H1 (cell line): Measurements from ENCODE around the gene NUDT7. TPM values are rescaled to one million over a fixed set of nuclear protein-coding genes. Genes with fewer than 3 reads are reported as not detected.

ENCODE experiments used
- CTCF ChIA-PET: fragments of 300-600 bp; sonication (Branson Sonifier 250); formaldehyde crosslinking; loops from one replicate; lab custom pipeline; 2021; ENCODE audit not compliant: partially characterized antibody; lab: Charles Lee
- POLR2A ChIA-PET: fragments of 300-600 bp; sonication (Branson Sonifier 250); formaldehyde crosslinking; loops from one replicate; lab custom pipeline; 2021; ENCODE audit warnings: inconsistent platforms; ENCODE audit not compliant: partially characterized antibody; lab: Charles Lee
- DNase-seq, 2 experiments: peaks; one replicate each; pipeline versions ENCODE4 v3.0.0 to v3.0.0-alpha.2; 2010 to 2022; ENCODE audit warnings: low spot score in 2 of 2, low read depth in 1 of 2, mixed read lengths in 1 of 2
- FAIRE-seq: peaks from 2 replicates; lab custom pipeline; 2011; peaks lifted over from hg19 to GRCh38; lab: Jason Lieb, UNC
- H2AFZ ChIP-seq: 2 replicates; pipeline ENCODE4 v1.8.1; 2012; ENCODE audit warnings: low read length, inconsistent platforms
- H2AK5ac ChIP-seq: 2 replicates; pipeline ENCODE4 v1.6.1; 2013; ENCODE audit warnings: low read depth, low read length
- H2BK120ac ChIP-seq: replicated peaks from 2 replicates; pipeline ENCODE3; 2013; ENCODE audit warnings: low read depth, low read length, inconsistent platforms
- H2BK12ac ChIP-seq: 2 replicates; pipeline ENCODE4 v1.6.1; 2013; ENCODE audit warnings: low read depth, low read length
- H2BK15ac ChIP-seq: 2 replicates; pipeline ENCODE4 v1.6.1; 2013; ENCODE audit warnings: low read length
- H2BK20ac ChIP-seq: 2 replicates; pipeline ENCODE4 v1.6.1; 2013; ENCODE audit warnings: low read length
- H2BK5ac ChIP-seq: 2 replicates; pipeline ENCODE4 v1.6.1; 2013; ENCODE audit warnings: low read depth, low read length
- H3K14ac ChIP-seq: 2 replicates; pipeline ENCODE4 v1.6.1; 2013; ENCODE audit warnings: inconsistent platforms; ENCODE audit not compliant: insufficient read length
- H3K18ac ChIP-seq: 2 replicates; pipeline ENCODE4 v1.6.1; 2013; ENCODE audit warnings: low read length; ENCODE audit errors: extremely low read depth
- H3K23ac ChIP-seq: 2 replicates; pipeline ENCODE4 v1.6.1; 2013; ENCODE audit warnings: inconsistent platforms; ENCODE audit not compliant: insufficient read length
- H3K23me2 ChIP-seq: 2 replicates; pipeline ENCODE4 v1.6.1; 2013; ENCODE audit warnings: low read depth, low read length
- H3K27ac ChIP-seq: 2 replicates; pipeline ENCODE4 v1.6.1; 2011; ENCODE audit warnings: low read depth, low read length, inconsistent platforms
- H3K27me3 ChIP-seq, 4 experiments: replicated peaks in 1 of 4; 1 replicate in 1 of 4; 2 replicates in 3 of 4; pipeline versions ENCODE4 v1.6.1 to v1.8.1; 2011 to 2013; ENCODE audit warnings: low read length in 3 of 4, mild to moderate bottlenecking in 3 of 4, inconsistent platforms in 2 of 4, mixed read lengths in 2 of 4, moderate library complexity in 1 of 4; ENCODE audit not compliant: control insufficient read depth in 3 of 4, insufficient read depth in 3 of 4; ENCODE audit errors: extremely low read depth in 1 of 4
- H3K36me3 ChIP-seq, 4 experiments: 2 replicates each; pipeline versions ENCODE4 v1.6.1 to v1.8.1; 2011 to 2013; ENCODE audit warnings: mild to moderate bottlenecking in 4 of 4, low read length in 3 of 4, moderate library complexity in 2 of 4, control low read depth in 1 of 4, inconsistent platforms in 1 of 4; ENCODE audit not compliant: insufficient read depth in 4 of 4, control insufficient read depth in 2 of 4
- H3K4ac ChIP-seq: replicated peaks from 2 replicates; pipeline ENCODE3; 2013; ENCODE audit warnings: low read length, low read depth, mixed read lengths, inconsistent platforms; ENCODE audit not compliant: insufficient read length
- H3K4me1 ChIP-seq, 4 experiments: replicated peaks in 1 of 4; 1 replicate in 1 of 4; 2 replicates in 3 of 4; pipeline versions ENCODE4 v1.6.1 to v1.8.1; 2011 to 2013; ENCODE audit warnings: low read length in 3 of 4, inconsistent platforms in 2 of 4, mixed read lengths in 1 of 4; ENCODE audit not compliant: insufficient read depth in 4 of 4, control insufficient read depth in 3 of 4
- H3K4me2 ChIP-seq, 2 experiments: 2 replicates each; pipeline versions ENCODE4 v1.6.1 to v1.8.1; 2011 to 2013; ENCODE audit warnings: low read depth in 2 of 2, low read length in 2 of 2, control low read depth in 1 of 2, inconsistent platforms in 1 of 2, mild to moderate bottlenecking in 1 of 2; ENCODE audit not compliant: insufficient read depth in 1 of 2
- H3K4me3 ChIP-seq, 4 experiments: fragments of 200-600, 300-600 bp in 1 of 4; sonication (generic), shearing (Covaris generic), sonication (Bioruptor Twin) in 1 of 4; 2 replicates each; pipeline versions ENCODE4 v1.5.1 to v1.8.1; 2011 to 2016; ENCODE audit warnings: low read length in 4 of 4, low read depth in 3 of 4, control low read depth in 2 of 4, inconsistent platforms in 2 of 4, mild to moderate bottlenecking in 2 of 4, mixed read lengths in 1 of 4, moderate library complexity in 1 of 4; ENCODE audit not compliant: insufficient read depth in 2 of 4; ENCODE audit errors: extremely low read depth in 1 of 4
- H3K56ac ChIP-seq: replicated peaks from 2 replicates; pipeline ENCODE3; 2013; ENCODE audit warnings: low read depth, mild to moderate bottlenecking, mixed read lengths, low read length, inconsistent platforms; ENCODE audit not compliant: insufficient read length
- H3K79me1 ChIP-seq: 2 replicates; pipeline ENCODE4 v1.6.1; 2013; ENCODE audit warnings: low read depth, low read length, control low read depth
- H3K79me2 ChIP-seq, 2 experiments: 2 replicates each; pipeline versions ENCODE4 v1.6.1 to v1.8.1; 2012 to 2013; ENCODE audit warnings: low read length in 2 of 2, mild to moderate bottlenecking in 2 of 2, inconsistent platforms in 1 of 2; ENCODE audit not compliant: insufficient read depth in 2 of 2, control insufficient read depth in 1 of 2
- H3K9ac ChIP-seq, 4 experiments: replicated peaks in 1 of 4; 1 replicate in 1 of 4; 2 replicates in 3 of 4; pipeline versions ENCODE4 v1.6.1 to v1.8.1; 2011 to 2013; ENCODE audit warnings: low read depth in 3 of 4, low read length in 3 of 4, control low read depth in 2 of 4, mild to moderate bottlenecking in 2 of 4, moderate library complexity in 2 of 4, inconsistent platforms in 1 of 4; ENCODE audit errors: extremely low read depth in 1 of 4
- H3K9me3 ChIP-seq, 2 experiments: 2 replicates each; pipeline versions ENCODE4 v1.6.1 to v1.8.1; 2012 to 2013; ENCODE audit warnings: mild to moderate bottlenecking in 2 of 2, moderate library complexity in 2 of 2, control low read depth in 1 of 2, inconsistent platforms in 1 of 2, low read depth in 1 of 2, low read length in 1 of 2, mixed read lengths in 1 of 2; ENCODE audit not compliant: insufficient read depth in 2 of 2
- H4K20me1 ChIP-seq, 2 experiments: replicated peaks in 1 of 2; 2 replicates each; pipeline versions ENCODE3 to v1.8.1; 2011 to 2013; ENCODE audit warnings: inconsistent platforms in 2 of 2, low read length in 2 of 2, mild to moderate bottlenecking in 1 of 2; ENCODE audit not compliant: insufficient read depth in 2 of 2, control insufficient read depth in 1 of 2
- H4K5ac ChIP-seq: 2 replicates; pipeline ENCODE4 v1.6.1; 2013; ENCODE audit warnings: low read length, low read depth, mixed read lengths, inconsistent platforms; ENCODE audit not compliant: insufficient read length
- H4K8ac ChIP-seq: 2 replicates; pipeline ENCODE4 v1.8.0; 2013; ENCODE audit warnings: mild to moderate bottlenecking, moderate library complexity, low read length, inconsistent platforms; ENCODE audit not compliant: insufficient read depth; ENCODE audit errors: extremely low read depth
- H4K91ac ChIP-seq: replicated peaks from 2 replicates; pipeline ENCODE3; 2013; ENCODE audit warnings: low read length, mixed read lengths, inconsistent platforms; ENCODE audit not compliant: insufficient read length
- BACH1 ChIP-seq: IDR thresholded peaks from 2 replicates; pipeline ENCODE4 v1.6.1; 2012; ENCODE audit warnings: low read length, improper control_type of control experiment
- CBX5 ChIP-seq: fragments of 300-800, 300-1000 bp; sonication (generic); IDR thresholded peaks from 2 replicates; pipeline ENCODE4 v1.7.1; 2016; ENCODE audit warnings: antibody characterized with exemption, low read length, low read depth
- CTBP2 ChIP-seq: IDR thresholded peaks from 2 replicates; pipeline ENCODE4 v1.7.0; 2011; ENCODE audit warnings: borderline replicate concordance, mild to moderate bottlenecking, moderate library complexity, mixed read lengths, low read length; ENCODE audit not compliant: insufficient read depth, insufficient read length
- HDAC6 ChIP-seq: IDR thresholded peaks from one replicate; pipeline ENCODE4 v1.7.1; 2012; ENCODE audit warnings: low read depth, mild to moderate bottlenecking, inconsistent platforms, low read length, moderate library complexity
- KDM1A ChIP-seq: fragments of 200-600, 300-600 bp; sonication (generic); IDR thresholded peaks from 2 replicates; pipeline ENCODE4 v1.7.1; 2016; ENCODE audit warnings: mild to moderate bottlenecking, low read length, borderline replicate concordance
- MAFK ChIP-seq: IDR thresholded peaks from 2 replicates; pipeline ENCODE4 v1.6.1; 2012; ENCODE audit warnings: low read depth, mild to moderate bottlenecking, improper control_type of control experiment, low read length
- MAX ChIP-seq: IDR thresholded peaks from 2 replicates; pipeline ENCODE4 v1.6.1; 2012; ENCODE audit warnings: inconsistent platforms
- RBBP5 ChIP-seq: IDR thresholded peaks from 2 replicates; pipeline ENCODE4 v1.7.1; 2012; ENCODE audit warnings: low read depth, mild to moderate bottlenecking, inconsistent platforms, low read length, moderate library complexity, borderline replicate concordance
- RFX5 ChIP-seq: IDR thresholded peaks from 2 replicates; pipeline ENCODE4 v1.6.1; 2011; ENCODE audit warnings: low read depth, low read length, improper control_type of control experiment, borderline replicate concordance
- SAP30 ChIP-seq: fragments of 300-600 bp; sonication (generic); IDR thresholded peaks from 2 replicates; pipeline ENCODE4 v1.7.1; 2012; ENCODE audit warnings: low read length, moderate library complexity, mild to moderate bottlenecking, inconsistent platforms; ENCODE audit not compliant: insufficient read depth, insufficient replicate concordance
- SUZ12 ChIP-seq: fragments of 200-600 bp; sonication (generic); IDR thresholded peaks from 2 replicates; pipeline ENCODE4 v1.6.1; 2012; ENCODE audit warnings: mild to moderate bottlenecking, inconsistent platforms, low read length, moderate library complexity, mixed read lengths
- TAF7 ChIP-seq: optimal IDR thresholded peaks from 2 replicates; pipeline ENCODE3; 2011; ENCODE audit warnings: low read depth, mild to moderate bottlenecking, inconsistent platforms, low read length, moderate library complexity, borderline replicate concordance
- WGBS, 2 experiments: shearing (Covaris generic) in 1 of 2; methylation state at CpG; one replicate each; pipeline versions ENCODE4 v1.1.6 to v1.1.7; 2013 to 2015; ENCODE audit warnings: low lambda C conversion rate in 2 of 2, mixed read lengths in 2 of 2, inconsistent platforms in 1 of 2, low coverage in 1 of 2, missing lambda C conversion rate in 1 of 2; ENCODE audit not compliant: insufficient replicate concordance in 2 of 2, insufficient coverage in 1 of 2, insufficient read length in 1 of 2; ENCODE audit errors: extremely low coverage in 1 of 2, missing lambda C conversion rate in 1 of 2; 5-methylcytosine and 5-hydroxymethylcytosine counted together
- polyA plus RNA-seq, 7 experiments: library from polyadenylated mRNA; depleted of rRNA in 3 of 7; stranded (reverse) in 5 of 7; unstranded in 2 of 7; fragments of >200 nt in 5 of 7; fragments of 200-250 nt in 2 of 7; gene quantifications; 1 replicate in 5 of 7; 2 replicates in 1 of 7; 4 replicates in 1 of 7; pipeline versions ENCODE4 v1.2.1 to v1.2.3, GENCODE V29; 2011 to 2013; ENCODE audit warnings: missing spikeins in 2 of 7, mixed read lengths in 2 of 7
- total RNA-seq: library from RNA; stranded (reverse); fragmentation: NEBNext Ultra II Directional; extraction: Animal tissue kit (Norgen Biotek cat#: 25700); gene quantifications from 2 replicates; pipeline ENCODE4 v1.2.1, GENCODE V29; 2021

NUDT7 gene
- total and polyA plus RNA-seq, 2 of the 8 experiments (the other 6 are each of a cell fraction or from before 2014, with no cell fraction given) = 8.8 to 19.7 TPM

- 76% methylated on average over 4 of the region's 4 CpGs; no CpG with 5 or more reads in 1 of the 2 experiments for whole genome bisulfite sequencing, 2 experiments
- H3K4me1 ChIP-seq = no peaks in the 10 kb centered on the region; a peak in 1 of 7 replicates
- H3K79me1 ChIP-seq = no peaks in the 10 kb centered on the region
- no peak overlapping the region for H2BK15ac ChIP-seq
- no peak overlapping the region for H2AK5ac ChIP-seq
- H3K9ac ChIP-seq = no peak overlapping the region
- no peak overlapping the region for H3K4ac ChIP-seq
- POLR2A ChIA-PET = interaction anchor here (0.9 kb wide), 1 partner anchor 11 kb away, joined by 3 read pairs; no protein-coding TSS in a partner anchor
- no peaks in the 10 kb centered on the region for H3K9me3 ChIP-seq
- H3K18ac ChIP-seq = no peak overlapping the region
- CTCF ChIA-PET = interaction anchor here (0.5 to 4.7 kb wide), 33 partner anchors 9 to 429 kb away, joined by 3 to 50 read pairs (median 4); partner anchors contain the start of gene NUDT7
- no peak overlapping the region for H3K4me3 ChIP-seq
- H2BK120ac ChIP-seq = no peak overlapping the region
- no peak overlapping the region for H3K56ac ChIP-seq
- DNase-seq (no peak), FAIRE-seq (no peak)
- TF ChIP-seq SAP30 (no peak), SUZ12 (no peak), CBX5 (no peak), HDAC6 (no peak), MAFK (no peak), MAX (no peak), KDM1A (no peak), RFX5 (no peak), RBBP5 (no peak), CTBP2 (no peak), BACH1 (no peak), TAF7 (no peak)
- H3K27ac ChIP-seq = no peak overlapping the region
- H2BK20ac ChIP-seq = no peak overlapping the region
- H2BK5ac ChIP-seq = no peak overlapping the region
- H3K79me2 ChIP-seq = no peaks in the 10 kb centered on the region
- H3K23ac ChIP-seq = no peak overlapping the region
- H3K4me2 ChIP-seq = no peak overlapping the region
- H2AFZ ChIP-seq = no peak overlapping the region
- no peaks in the 10 kb centered on the region for H4K20me1 ChIP-seq
- H3K14ac ChIP-seq = no peak overlapping the region
- H4K5ac ChIP-seq = no peak overlapping the region
- peaks cover 0 to 1% (median 0%) of the 10 kb centered on the region in 4 experiments; a peak in 1 of 7 replicates for H3K27me3 ChIP-seq
- H4K91ac ChIP-seq = no peak overlapping the region
- no peak overlapping the region for H4K8ac ChIP-seq
- H2BK12ac ChIP-seq = no peak overlapping the region
- H3K23me2 ChIP-seq = no peaks in the 10 kb centered on the region
- no peaks in the 10 kb centered on the region for H3K36me3 ChIP-seq
These were observed 45.2 kb upstream of the NUDT7 start for GRCh38 chr16:77677129-77677528.
